Pulmonary artery endothelial cell (primary cell): Measurements from ENCODE around the gene FCRL6. TPM values are rescaled to one million over a fixed set of nuclear protein-coding genes. Genes with fewer than 3 reads are reported as not detected.

Experiments used
- DNase-seq: peaks from one replicate; pipeline ENCODE4 v3.0.0-alpha.2; 2011; ENCODE audit warnings: low read depth, low spot score
- total RNA-seq: library from RNA; depleted of rRNA; stranded (reverse); fragments of >200 nt; gene quantifications from 2 replicates; pipeline ENCODE4 v1.2.3, GENCODE V29; 2014

Gene FCRL6
- total RNA-seq, 1 donor from 2014 or later: 0.07 TPM

DNA sequence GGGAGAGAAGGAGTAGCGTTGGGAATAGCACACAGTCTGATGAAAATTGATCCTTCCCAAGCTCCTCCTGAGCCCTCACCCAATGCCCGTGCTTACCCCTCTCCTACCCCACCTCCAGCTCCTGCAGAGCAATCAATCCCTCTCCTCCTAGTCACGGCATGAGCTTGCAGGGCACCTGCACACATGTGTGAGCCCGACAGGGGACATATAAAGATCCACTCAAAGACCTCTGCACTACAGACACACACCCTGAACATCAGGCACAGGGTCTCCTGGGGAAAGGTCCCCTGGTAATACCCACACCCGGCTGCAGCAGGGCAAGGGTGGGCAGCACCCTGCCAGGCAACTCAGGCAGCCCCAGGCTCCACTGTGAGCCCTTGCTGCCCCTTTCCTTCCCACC lies 59.9 kb downstream of the FCRL6 start:
- DNase-seq: no peak

- no peak for DNase-seq
These were observed 60.4 kb downstream of the FCRL6 start, which contains the start of gene VSIG8 for GRCh38 chr1:159862557-159862956. VSIG8 (minus strand) TSS chr1:159862657; CDS start chr1:159862521, 136 bp downstream.

DNA sequence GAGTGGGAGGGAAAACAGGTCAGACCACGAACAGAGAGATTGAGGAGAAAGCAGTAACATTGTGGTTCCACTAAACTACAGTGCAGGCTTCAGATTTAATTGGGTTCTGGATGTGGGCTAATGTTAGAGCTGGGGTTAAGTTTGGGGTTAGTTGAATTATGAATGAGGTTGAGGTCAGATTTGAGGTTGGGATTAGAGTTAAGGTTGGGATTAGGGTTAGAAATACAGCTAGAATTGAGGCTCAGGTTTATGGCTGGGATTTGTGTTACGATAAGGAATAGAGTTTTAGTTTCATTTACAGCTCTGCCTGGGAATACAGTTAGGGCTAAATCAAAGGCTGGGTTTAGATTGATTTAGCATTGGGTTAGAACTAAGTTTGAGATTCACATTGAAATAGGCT lies 62.1 kb downstream of the FCRL6 start:
- no peak for DNase-seq

Other genes starting within 250 kb of the FCRL6 start
- gene APCS, start 214.5 kb upstream of the FCRL6 start, total RNA-seq: not detected in 2 replicates
- 0.07 TPM in 1 of 2 replicates, not detected in the other for gene CRP, start 87.8 kb upstream of the FCRL6 start, total RNA-seq
- 59.7 and 181 TPM in 2 replicates for gene DUSP23, start 21.4 kb upstream of the FCRL6 start, total RNA-seq
- not detected in 2 replicates for gene SLAMF8, start 24.5 kb downstream of the FCRL6 start, total RNA-seq
- not detected in 2 replicates for gene VSIG8, start 60.3 kb downstream of the FCRL6 start, total RNA-seq
- gene CFAP45, start 97.8 kb downstream of the FCRL6 start, total RNA-seq: 0.32 and 1.4 TPM in 2 replicates
- gene TAGLN2, start 123.1 kb downstream of the FCRL6 start, total RNA-seq: 487 and 627 TPM in 2 replicates
- gene IGSF9, start 143.3 kb downstream of the FCRL6 start, total RNA-seq: 0.04 TPM in 1 of 2 replicates, not detected in the other
- gene SLAMF9, start 151.9 kb downstream of the FCRL6 start, total RNA-seq: not detected in 2 replicates
- gene PIGM, start 229.6 kb downstream of the FCRL6 start, total RNA-seq: 3.7 and 4.4 TPM in 2 replicates